Upper lobe of left lung (tissue), 6 donors: ENCODE results near the gene SLC5A12. TPM values are rescaled to one million over a fixed set of nuclear protein-coding genes. Genes with fewer than 3 reads are reported as not detected.

Experiments used
- ATAC-seq, 2 donors: fragments of 200-7000 bp; cut with Tn5 transposase; one replicate each; pipeline ENCODE4 v1.9.1; 2022; ENCODE audit warnings: mild to moderate bottlenecking in 2 of 2, moderate library complexity in 2 of 2; ENCODE audit not compliant: low FRiP score in 2 of 2
- DNase-seq, 2 donors: peaks; one replicate each; pipeline ENCODE4 v3.0.0-alpha.2; 2019 to 2020
- H3K27ac ChIP-seq, 4 donors: fragments of 200-600 bp; sonication (generic); one replicate each; pipeline ENCODE4 v1.5.1; 2016 to 2019
- H3K27me3 ChIP-seq, 4 donors: fragments of 200-600 bp; sonication (generic); one replicate each; pipeline ENCODE4 v1.5.1; 2017 to 2019
- H3K36me3 ChIP-seq, 4 donors: fragments of 200-600 bp; sonication (generic); one replicate each; pipeline ENCODE4 v1.5.1; 2016 to 2019
- H3K4me1 ChIP-seq, 4 donors: fragments of 200-600 bp; sonication (generic); one replicate each; pipeline ENCODE4 v1.5.1; 2018 to 2019
- H3K4me3 ChIP-seq, 4 donors: fragments of 200-600 bp; sonication (generic); one replicate each; pipeline ENCODE4 v1.5.1; 2017 to 2019; ENCODE audit warnings: mild to moderate bottlenecking in 2 of 4, moderate library complexity in 1 of 4
- H3K9me3 ChIP-seq, 4 donors: fragments of 200-600 bp; sonication (generic); one replicate each; pipeline ENCODE4 v1.5.1; 2018 to 2019
- EP300 ChIP-seq, 4 donors: sonication (generic); formaldehyde crosslinking; IDR thresholded peaks; one replicate each; pipeline ENCODE4 v1.5.1; 2017; ENCODE audit warnings: antibody characterized with exemption in 4 of 4, control low read depth in 2 of 4
- POLR2A ChIP-seq, 4 donors: fragments of 450-650 bp; IDR thresholded peaks; one replicate each; pipeline ENCODE4 v1.5.1; 2016 to 2017; ENCODE audit warnings: antibody characterized with exemption in 4 of 4, mild to moderate bottlenecking in 2 of 4
- POLR2AphosphoS5 ChIP-seq, 2 donors: sonication (generic); formaldehyde crosslinking; IDR thresholded peaks; one replicate each; pipeline ENCODE4 v1.5.1; 2017; ENCODE audit warnings: antibody characterized with exemption in 2 of 2
- WGBS, 2 donors: methylation state at CpG; one replicate each; pipeline ENCODE4 v1.1.5; 2017 to 2018; 5-methylcytosine and 5-hydroxymethylcytosine counted together
- total RNA-seq, 6 donors: library from RNA; depleted of rRNA in 4 of 6; stranded (reverse); fragments of >200 nt in 4 of 6; gene quantifications; one replicate each; pipeline versions ENCODE4 v1.1.0 to v1.2.1, GENCODE V29; 2016 to 2021
- TF ChIP-seq, protein P1 (sequence below), 6 experiments: fragments of 450-650 bp in 4 of 6; fragments of 200-600 bp in 2 of 6; sonication (generic) in 2 of 6; IDR thresholded peaks; one replicate each; pipeline ENCODE4 v1.5.1; 2016 to 2019; ENCODE audit warnings: antibody characterized with exemption in 6 of 6
- donor health status: DM: no; HTN: no; CAD: no; lungs with moderate emphysema.
- donor health status: DM: no; HTN: yes; CAD: no; lungs with severe emphysema.

Gene SLC5A12
- total RNA-seq, 6 donors from 2014 or later: not detected

DNA sequence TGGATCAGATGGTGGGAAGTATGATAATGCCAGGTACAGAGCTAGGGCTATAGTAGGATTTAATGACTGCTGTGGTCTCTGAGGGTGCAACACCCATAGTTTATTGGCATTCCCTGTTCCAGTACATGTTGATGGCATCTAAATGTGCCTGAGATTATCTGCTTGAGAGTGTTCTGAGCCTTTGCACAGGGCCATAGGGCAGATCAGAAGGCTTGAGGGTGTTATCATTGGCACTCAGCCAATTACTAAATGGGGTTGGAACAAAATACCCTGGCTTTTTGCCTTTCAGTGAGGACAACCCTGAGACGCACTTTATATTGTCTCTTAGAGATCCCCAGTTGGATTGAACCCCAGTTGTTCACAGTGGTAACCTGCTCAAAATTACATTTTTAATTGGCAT, 6.7 kb downstream of the SLC5A12 start:
- no peaks in the 10 kb centered on the region for H3K36me3 ChIP-seq
- H3K27ac ChIP-seq: no peak overlapping the region
- no peaks in the 10 kb centered on the region for H3K9me3 ChIP-seq
- 37 to 56% methylated on average over 1 of the region's 1 CpG for WGBS, 2 donors
- no peak overlapping the region for H3K4me3 ChIP-seq
- H3K27me3 ChIP-seq: no peaks in the 10 kb centered on the region
- no peak for DNase-seq
- TF ChIP-seq POLR2AphosphoS5 (IDR thresholded peaks at IDR 0.05) (no peak), EP300 (IDR thresholded peaks at IDR 0.05) (no peak), POLR2A (IDR thresholded peaks at IDR 0.05) (no peak)
- TF ChIP-seq, protein P1, sequence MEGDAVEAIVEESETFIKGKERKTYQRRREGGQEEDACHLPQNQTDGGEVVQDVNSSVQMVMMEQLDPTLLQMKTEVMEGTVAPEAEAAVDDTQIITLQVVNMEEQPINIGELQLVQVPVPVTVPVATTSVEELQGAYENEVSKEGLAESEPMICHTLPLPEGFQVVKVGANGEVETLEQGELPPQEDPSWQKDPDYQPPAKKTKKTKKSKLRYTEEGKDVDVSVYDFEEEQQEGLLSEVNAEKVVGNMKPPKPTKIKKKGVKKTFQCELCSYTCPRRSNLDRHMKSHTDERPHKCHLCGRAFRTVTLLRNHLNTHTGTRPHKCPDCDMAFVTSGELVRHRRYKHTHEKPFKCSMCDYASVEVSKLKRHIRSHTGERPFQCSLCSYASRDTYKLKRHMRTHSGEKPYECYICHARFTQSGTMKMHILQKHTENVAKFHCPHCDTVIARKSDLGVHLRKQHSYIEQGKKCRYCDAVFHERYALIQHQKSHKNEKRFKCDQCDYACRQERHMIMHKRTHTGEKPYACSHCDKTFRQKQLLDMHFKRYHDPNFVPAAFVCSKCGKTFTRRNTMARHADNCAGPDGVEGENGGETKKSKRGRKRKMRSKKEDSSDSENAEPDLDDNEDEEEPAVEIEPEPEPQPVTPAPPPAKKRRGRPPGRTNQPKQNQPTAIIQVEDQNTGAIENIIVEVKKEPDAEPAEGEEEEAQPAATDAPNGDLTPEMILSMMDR (IDR thresholded peaks at IDR 0.05): no peak
- no peaks in the 10 kb centered on the region for H3K4me1 ChIP-seq
- no peak for ATAC-seq

DNA sequence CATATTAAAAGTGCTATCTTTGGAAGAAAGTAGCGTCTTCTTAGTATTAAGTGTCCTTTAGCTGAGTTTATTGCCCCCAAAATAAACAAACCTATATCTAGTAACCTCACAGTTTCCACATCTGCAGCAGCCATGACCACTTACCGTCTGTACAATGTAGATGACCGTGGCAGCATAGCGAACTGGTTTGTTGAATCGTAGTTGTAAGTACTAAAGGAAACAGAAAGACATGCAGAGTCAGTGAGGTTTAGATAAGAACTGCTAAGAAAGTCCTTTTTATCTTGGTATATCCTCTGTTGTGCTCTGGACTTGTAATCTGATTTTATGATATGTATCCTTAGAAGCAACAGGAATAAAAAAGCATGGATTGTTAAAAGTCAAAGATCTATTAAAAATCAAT, 9.4 kb downstream of the SLC5A12 start:
- DNase-seq: no peak
- ATAC-seq: no peak
- TF ChIP-seq EP300 (IDR thresholded peaks at IDR 0.05) (no peak), POLR2A (IDR thresholded peaks at IDR 0.05) (no peak), POLR2AphosphoS5 (IDR thresholded peaks at IDR 0.05) (no peak)
- TF ChIP-seq, protein P1 (IDR thresholded peaks at IDR 0.05): no peak
- H3K27ac ChIP-seq: no peak overlapping the region
- no peaks in the 10 kb centered on the region for H3K36me3 ChIP-seq
- H3K9me3 ChIP-seq: no peaks in the 10 kb centered on the region
- no peak overlapping the region for H3K4me3 ChIP-seq
- WGBS, 2 donors: 35 to 41% methylated on average over 5 of the region's 5 CpGs
- H3K4me1 ChIP-seq: no peaks in the 10 kb centered on the region
- no peaks in the 10 kb centered on the region for H3K27me3 ChIP-seq

DNA sequence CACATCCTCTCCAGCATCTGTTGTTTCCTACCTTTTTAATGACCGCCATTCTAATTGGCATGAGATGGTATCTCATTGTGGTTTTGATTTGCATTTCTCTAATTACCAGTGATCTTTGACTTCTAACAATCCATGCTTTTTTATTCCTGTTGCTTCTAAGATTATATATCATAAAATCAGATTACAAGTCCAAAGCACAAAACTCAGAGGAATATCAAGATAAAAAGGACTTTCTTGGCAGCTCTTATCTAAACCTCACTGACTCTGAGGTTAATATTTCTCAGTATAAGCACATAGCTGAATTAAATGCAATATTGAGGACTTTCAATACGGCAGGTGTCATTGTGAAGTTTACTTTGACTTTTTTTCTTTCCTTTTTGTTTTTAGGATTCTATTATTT, 11.4 kb downstream of the SLC5A12 start:
- no peaks in the 10 kb centered on the region for H3K27me3 ChIP-seq
- H3K27ac ChIP-seq: no peak overlapping the region
- H3K9me3 ChIP-seq: no peaks in the 10 kb centered on the region
- no peaks in the 10 kb centered on the region for H3K4me1 ChIP-seq
- no peak overlapping the region for H3K4me3 ChIP-seq
- TF ChIP-seq, protein P1 (IDR thresholded peaks at IDR 0.05): no peak
- TF ChIP-seq POLR2AphosphoS5 (IDR thresholded peaks at IDR 0.05): no peak
- TF ChIP-seq POLR2A (IDR thresholded peaks at IDR 0.05): no peak
- no peak for TF ChIP-seq EP300 (IDR thresholded peaks at IDR 0.05)
- ATAC-seq (no peak), DNase-seq (no peak)
- WGBS, 2 donors: 90 to 95% methylated on average over 2 of the region's 2 CpGs
- no peaks in the 10 kb centered on the region for H3K36me3 ChIP-seq

DNA sequence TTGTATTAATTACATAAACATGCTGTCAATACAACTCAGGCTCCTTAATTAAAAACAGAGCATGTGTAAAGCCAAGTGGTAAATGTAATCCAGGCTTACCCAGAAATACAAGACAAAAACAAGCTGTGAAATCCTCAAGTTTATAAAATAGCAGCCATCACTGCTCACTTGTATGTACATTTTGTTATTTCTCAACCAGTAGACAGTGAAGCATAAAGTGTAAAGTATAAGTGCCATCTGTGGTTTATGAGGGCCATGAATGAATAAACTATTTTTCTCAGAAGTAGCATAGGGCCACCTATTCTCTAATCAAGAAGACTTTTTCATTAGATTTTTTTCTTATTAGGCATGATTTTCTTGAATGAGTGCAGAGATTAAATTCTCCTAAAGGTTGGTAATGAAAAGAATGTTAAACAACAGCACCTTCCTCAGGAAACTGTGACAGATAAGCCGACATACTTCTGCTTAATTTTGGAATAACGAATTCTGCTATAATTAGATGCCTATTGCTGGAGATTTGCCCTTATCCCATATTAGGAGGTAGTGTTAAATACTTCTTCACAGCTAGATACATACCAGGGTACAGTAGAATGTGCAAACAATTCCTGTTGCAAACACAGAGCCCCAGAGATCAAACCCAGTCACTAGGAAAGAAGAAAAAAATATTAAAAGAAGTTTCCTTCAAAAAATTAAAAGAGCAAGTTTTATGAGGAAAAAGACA, 13.0 kb downstream of the SLC5A12 start:
- DNase-seq: no peak
- ATAC-seq: no peak
- H3K27ac ChIP-seq: no peak overlapping the region
- no peaks in the 10 kb centered on the region for H3K36me3 ChIP-seq
- TF ChIP-seq, protein P1 (IDR thresholded peaks at IDR 0.05): no peak
- no peaks in the 10 kb centered on the region for H3K27me3 ChIP-seq
- no peak overlapping the region for H3K4me3 ChIP-seq
- H3K9me3 ChIP-seq: no peaks in the 10 kb centered on the region
- H3K4me1 ChIP-seq: peaks cover 0 to 3% (median 0%) of the 10 kb centered on the region in 4 donors
- WGBS, 2 donors: 31 to 44% methylated on average over 2 of the region's 2 CpGs

DNA sequence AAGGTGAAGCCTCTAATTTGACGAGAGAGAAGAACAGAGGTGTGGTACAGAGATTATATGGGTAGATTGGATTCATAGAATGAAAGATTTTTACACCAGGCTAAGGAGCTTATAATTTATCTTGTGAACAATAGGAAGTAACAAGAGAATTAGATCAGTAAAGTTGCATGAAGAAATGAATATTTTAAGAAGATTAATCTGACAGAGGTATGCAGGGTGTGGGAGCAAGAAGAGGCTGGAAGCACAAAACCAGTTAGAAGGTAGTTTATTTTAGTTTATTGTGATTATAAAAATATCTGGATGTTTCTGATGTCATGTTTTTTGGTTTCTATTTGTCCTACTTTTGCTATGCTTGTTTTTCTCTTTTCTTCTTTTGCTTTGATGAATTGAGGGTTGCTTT, 15.7 kb downstream of the SLC5A12 start:
- no peaks in the 10 kb centered on the region for H3K27me3 ChIP-seq
- H3K9me3 ChIP-seq: no peaks in the 10 kb centered on the region
- DNase-seq (no peak), ATAC-seq (no peak)
- 72 to 80% methylated on average over 1 of the region's 1 CpG for WGBS, 2 donors
- no peak overlapping the region for H3K4me3 ChIP-seq
- H3K4me1 ChIP-seq: peaks cover 0 to 3% (median 0%) of the 10 kb centered on the region in 4 donors
- TF ChIP-seq POLR2A (IDR thresholded peaks at IDR 0.05): no peak
- H3K36me3 ChIP-seq: no peaks in the 10 kb centered on the region
- no peak overlapping the region for H3K27ac ChIP-seq
